ENCODE results near the gene LDLRAD3.

GRCh38 chr11:35951680-35952079, 7.8 kb downstream of the LDLRAD3 start:
- TF ChIP-seq EZH2 (IDR thresholded peaks at IDR 0.05; ENCODE audit: borderline replicate concordance, low read depth, low read length, severe bottlenecking) (no peak), CTCF (IDR thresholded peaks at IDR 0.05; ENCODE audit: borderline replicate concordance, extremely low read depth, low read length, poor library complexity, severe bottlenecking) (no peak)

All from DND-41 (cell line).